ENCODE results near the gene CHRNA7.

The CHRNA7 gene

GRCh38 chr15:32057876-32058425 lies 27.6 kb downstream of the CHRNA7 start:
- no peaks in the 10 kb centered on the region for H3F3A ChIP-seq (ENCODE audit: low read depth)
- H3K79me2 ChIP-seq (ENCODE audit: insufficient read depth, low read length), result no peaks in the 10 kb centered on the region
- no peaks in the 10 kb centered on the region; the same call in 1 of the 2 replicates for H3K9me2 ChIP-seq (replicated peaks; ENCODE audit: low read depth, low read length)
- no peak for TF ChIP-seq CTCF (conservative IDR thresholded peaks at IDR 0.05; ENCODE audit: low read length)
- TF ChIP-seq EZH2phosphoT487 (IDR thresholded peaks at IDR 0.05; ENCODE audit: borderline replicate concordance), result no peak
- H3K4me2 ChIP-seq (ENCODE audit: low read depth, low read length, poor library complexity, severe bottlenecking), result no peak overlapping the region
- H3K4me1 ChIP-seq (ENCODE audit: insufficient read depth, low read length, poor library complexity, severe bottlenecking), result no peaks in the 10 kb centered on the region
- H3K9me3 ChIP-seq (ENCODE audit: insufficient read depth, low read depth, low read length), result peaks cover 3% of the 10 kb centered on the region; the same call in 1 of the 2 replicates
- H3K9ac ChIP-seq (ENCODE audit: low read depth, low read length, poor library complexity, severe bottlenecking), result no peak overlapping the region
- no peaks in the 10 kb centered on the region for H3K36me3 ChIP-seq (ENCODE audit: insufficient read depth, low read length)
- H3K4me3 ChIP-seq (ENCODE audit: low read length, poor library complexity, severe bottlenecking), result no peak overlapping the region
- H4K20me1 ChIP-seq (ENCODE audit: insufficient read depth, low read length, poor library complexity, severe bottlenecking), result no peaks in the 10 kb centered on the region
- H3K27me3 ChIP-seq (ENCODE audit: insufficient read depth, low read length, poor library complexity, severe bottlenecking), result no peaks in the 10 kb centered on the region
- no peak overlapping the region for H2AFZ ChIP-seq (ENCODE audit: low read length)

DNA sequence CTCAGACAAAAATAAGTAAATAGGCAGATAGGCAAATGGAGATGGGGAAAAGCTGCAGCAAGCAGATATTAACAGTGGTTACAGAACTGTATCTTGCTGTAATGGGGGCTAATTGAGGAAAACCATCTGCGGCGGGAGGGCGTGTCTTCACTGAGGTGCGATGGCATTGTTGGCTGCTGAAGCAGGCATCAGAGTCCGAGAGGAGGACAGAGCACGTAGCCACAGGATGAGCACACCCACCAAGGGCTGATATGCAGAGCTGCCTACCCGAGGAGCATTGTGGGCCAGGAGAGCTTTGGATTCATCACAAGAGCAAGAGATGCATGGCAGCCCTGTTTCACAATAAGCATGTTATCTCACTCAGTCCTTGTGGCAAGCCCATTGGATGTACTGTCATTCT lies 30.4 kb downstream of the CHRNA7 start:
- Histone ChIP-seq H3K9me2 (replicated peaks; ENCODE audit: low read depth, low read length) (no peaks in the 10 kb centered on the region), H3K4me1 (ENCODE audit: insufficient read depth, low read length, poor library complexity, severe bottlenecking) (no peaks in the 10 kb centered on the region), H3K27me3 (ENCODE audit: insufficient read depth, low read length, poor library complexity, severe bottlenecking) (no peaks in the 10 kb centered on the region), H3K4me3 (ENCODE audit: low read length, poor library complexity, severe bottlenecking) (no peak overlapping the region), H3K79me2 (ENCODE audit: insufficient read depth, low read length) (no peaks in the 10 kb centered on the region), H3K9ac (ENCODE audit: low read depth, low read length, poor library complexity, severe bottlenecking) (no peak overlapping the region), H4K20me1 (ENCODE audit: insufficient read depth, low read length, poor library complexity, severe bottlenecking) (no peaks in the 10 kb centered on the region), H3F3A (ENCODE audit: low read depth) (no peaks in the 10 kb centered on the region), H3K36me3 (ENCODE audit: insufficient read depth, low read length) (no peaks in the 10 kb centered on the region), H3K9me3 (ENCODE audit: insufficient read depth, low read depth, low read length) (peaks cover 3% of the 10 kb centered on the region; the same call in 1 of the 2 replicates), H2AFZ (ENCODE audit: low read length) (no peak overlapping the region), H3K4me2 (ENCODE audit: low read depth, low read length, poor library complexity, severe bottlenecking) (no peak overlapping the region)
- TF ChIP-seq EZH2phosphoT487 (IDR thresholded peaks at IDR 0.05; ENCODE audit: borderline replicate concordance) (no peak), CTCF (conservative IDR thresholded peaks at IDR 0.05; ENCODE audit: low read length) (no peak)

- H3K36me3 ChIP-seq (ENCODE audit: insufficient read depth, low read length), result no peaks in the 10 kb centered on the region
- H3K79me2 ChIP-seq (ENCODE audit: insufficient read depth, low read length), result no peaks in the 10 kb centered on the region
Observed at GRCh38 chr15:32067115-32067514, 36.8 kb downstream of the CHRNA7 start.

More at GRCh38 chr15:32067115-32067514, 36.8 kb downstream of the CHRNA7 start:
- no peak overlapping the region for H3K4me2 ChIP-seq (ENCODE audit: low read depth, low read length, poor library complexity, severe bottlenecking)
- no peaks in the 10 kb centered on the region for H3K27me3 ChIP-seq (ENCODE audit: insufficient read depth, low read length, poor library complexity, severe bottlenecking)
- H3K4me1 ChIP-seq (ENCODE audit: insufficient read depth, low read length, poor library complexity, severe bottlenecking), result no peaks in the 10 kb centered on the region
- no peaks in the 10 kb centered on the region for H4K20me1 ChIP-seq (ENCODE audit: insufficient read depth, low read length, poor library complexity, severe bottlenecking)
- H3K4me3 ChIP-seq (ENCODE audit: low read length, poor library complexity, severe bottlenecking), result no peak overlapping the region
- no peaks in the 10 kb centered on the region for H3K9me2 ChIP-seq (replicated peaks; ENCODE audit: low read depth, low read length)
- peaks cover 10% of the 10 kb centered on the region; the same call in 1 of the 2 replicates for H3K9me3 ChIP-seq (ENCODE audit: insufficient read depth, low read depth, low read length)
- no peak overlapping the region for H3K9ac ChIP-seq (ENCODE audit: low read depth, low read length, poor library complexity, severe bottlenecking)
- no peak for TF ChIP-seq EZH2phosphoT487 (IDR thresholded peaks at IDR 0.05; ENCODE audit: borderline replicate concordance)
- no peak for TF ChIP-seq CTCF (conservative IDR thresholded peaks at IDR 0.05; ENCODE audit: low read length)
- no peak overlapping the region for H2AFZ ChIP-seq (ENCODE audit: low read length)
- H3F3A ChIP-seq (ENCODE audit: low read depth), result no peaks in the 10 kb centered on the region
